Effector memory CD4-positive, alpha-beta T cell (primary cell): ENCODE data around the gene CACNA1G.

Source experiments
- DNase-seq, 3 donors: peaks; one replicate each; pipeline ENCODE4 v3.0.0-alpha.2; 2020
- H3K27ac ChIP-seq: 2 replicates; pipeline ENCODE4 v1.7.0; 2013; ENCODE audit warnings: mild to moderate bottlenecking, low read length, moderate library complexity; ENCODE audit not compliant: insufficient read depth, poor library complexity, severe bottlenecking
- H3K27me3 ChIP-seq: replicated peaks from 2 replicates; pipeline ENCODE4 v1.7.0; 2013; ENCODE audit warnings: mild to moderate bottlenecking, low read length; ENCODE audit not compliant: insufficient read depth, control insufficient read depth, poor library complexity, severe bottlenecking
- H3K36me3 ChIP-seq: 2 replicates; pipeline ENCODE4 v1.7.0; 2013; ENCODE audit warnings: mild to moderate bottlenecking, low read length, moderate library complexity; ENCODE audit not compliant: control insufficient read depth, insufficient read depth
- H3K4me1 ChIP-seq: 2 replicates; pipeline ENCODE4 v1.7.0; 2013; ENCODE audit warnings: low read length, mild to moderate bottlenecking; ENCODE audit not compliant: control insufficient read depth, insufficient read depth, poor library complexity, severe bottlenecking
- H3K4me3 ChIP-seq: 2 replicates; pipeline ENCODE4 v1.7.0; 2013; ENCODE audit warnings: low read length, low read depth, mild to moderate bottlenecking; ENCODE audit not compliant: insufficient read depth, poor library complexity, severe bottlenecking
- H3K9me3 ChIP-seq: 2 replicates; pipeline ENCODE4 v1.7.0; 2013; ENCODE audit warnings: mild to moderate bottlenecking, low read length, moderate library complexity; ENCODE audit not compliant: control insufficient read depth

CACNA1G gene

DNA sequence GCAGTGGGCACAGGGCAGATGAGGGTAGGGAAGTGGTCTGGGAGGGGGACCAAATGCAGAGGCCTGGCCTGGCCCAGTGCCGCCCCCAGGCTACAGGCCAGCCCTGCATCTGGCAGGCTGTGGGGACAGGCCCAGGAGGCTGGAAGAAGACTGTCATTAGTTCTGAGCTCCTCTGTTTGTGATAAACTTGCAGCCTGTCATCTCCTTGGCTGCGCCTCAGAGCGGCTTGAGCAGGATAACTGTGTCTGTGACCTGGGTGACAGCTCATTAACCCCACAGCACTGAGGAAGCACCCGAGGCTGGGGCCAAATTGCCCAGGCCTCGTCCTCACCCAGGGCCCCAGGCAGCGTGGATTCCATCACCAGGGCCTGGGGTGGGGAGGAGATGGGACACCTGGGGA, 98.1 kb downstream of the CACNA1G start:
- no peak for DNase-seq
- H3K27ac ChIP-seq: no peak overlapping the region
- H3K4me3 ChIP-seq: no peak overlapping the region
- H3K27me3 ChIP-seq: no peaks in the 10 kb centered on the region
- no peaks in the 10 kb centered on the region for H3K36me3 ChIP-seq
- H3K9me3 ChIP-seq: no peaks in the 10 kb centered on the region
- H3K4me1 ChIP-seq: no peaks in the 10 kb centered on the region

DNA sequence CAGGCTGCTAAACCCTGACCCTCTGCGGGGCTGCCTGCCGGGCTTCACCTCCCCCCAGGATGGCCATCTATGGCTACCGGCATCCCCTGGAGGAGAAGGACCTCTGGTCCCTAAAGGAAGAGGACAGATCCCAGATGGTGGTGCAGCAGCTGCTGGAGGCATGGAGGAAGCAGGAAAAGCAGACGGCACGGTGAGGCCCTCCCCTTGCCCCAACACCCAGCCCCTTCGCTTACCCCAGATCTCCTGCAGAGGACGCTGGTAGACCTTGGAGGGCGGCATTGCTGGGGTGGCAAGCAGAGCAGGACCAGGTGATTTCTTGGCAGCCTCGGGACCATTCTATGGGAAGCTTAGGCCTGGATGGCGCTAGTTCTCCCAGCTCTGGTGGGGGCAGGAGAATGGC, 98.7 kb downstream of the CACNA1G start:
- no peak for DNase-seq
- Histone ChIP-seq H3K27ac (no peak overlapping the region), H3K36me3 (no peaks in the 10 kb centered on the region), H3K9me3 (no peaks in the 10 kb centered on the region), H3K4me3 (no peak overlapping the region), H3K4me1 (no peaks in the 10 kb centered on the region), H3K27me3 (no peaks in the 10 kb centered on the region)

DNA sequence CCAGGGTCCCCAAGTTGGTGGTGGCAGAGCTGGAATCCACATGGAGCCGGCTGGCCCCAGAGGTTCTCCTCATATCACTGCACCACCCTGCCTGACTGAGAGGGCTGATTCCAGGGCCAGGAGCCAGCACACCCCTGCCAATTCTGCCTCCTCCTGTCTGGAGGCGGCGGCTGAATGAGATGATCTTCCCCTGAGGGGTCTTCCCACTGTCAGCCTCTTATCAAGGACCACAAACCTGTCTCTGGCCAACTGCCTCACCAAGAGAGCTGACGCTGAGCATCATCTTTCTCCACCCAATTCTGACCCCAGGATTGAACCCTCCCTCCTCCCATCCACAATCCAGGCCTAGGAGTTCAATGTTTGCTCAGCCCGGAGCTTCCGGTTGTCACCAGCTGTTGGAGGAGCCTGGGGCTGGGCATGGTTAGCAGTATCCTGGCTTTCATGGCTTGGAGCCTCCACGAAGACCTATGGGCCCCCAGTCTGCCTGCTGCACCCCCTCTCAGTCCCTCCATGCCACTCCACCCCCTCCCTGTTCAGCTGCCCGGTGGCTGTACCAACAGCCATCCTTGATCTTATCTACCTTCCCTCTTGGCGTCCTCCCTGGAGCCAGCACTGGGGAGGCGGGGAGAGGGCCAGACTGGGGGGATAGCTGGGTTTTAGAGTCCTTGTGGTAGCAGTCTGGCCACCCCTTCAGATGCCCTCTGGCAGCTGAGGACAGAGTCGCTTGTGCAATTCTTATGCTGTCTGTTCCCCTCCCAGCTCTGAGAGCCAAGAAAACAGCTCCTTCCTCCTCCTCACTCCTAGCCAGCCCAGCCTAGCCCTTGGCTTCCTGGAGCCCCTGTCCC, 99.7 kb downstream of the CACNA1G start:
- Histone ChIP-seq H3K27ac (no peak overlapping the region), H3K36me3 (no peaks in the 10 kb centered on the region), H3K4me3 (no peak overlapping the region), H3K4me1 (no peaks in the 10 kb centered on the region), H3K27me3 (no peaks in the 10 kb centered on the region), H3K9me3 (no peaks in the 10 kb centered on the region)
- no peak for DNase-seq

DNA sequence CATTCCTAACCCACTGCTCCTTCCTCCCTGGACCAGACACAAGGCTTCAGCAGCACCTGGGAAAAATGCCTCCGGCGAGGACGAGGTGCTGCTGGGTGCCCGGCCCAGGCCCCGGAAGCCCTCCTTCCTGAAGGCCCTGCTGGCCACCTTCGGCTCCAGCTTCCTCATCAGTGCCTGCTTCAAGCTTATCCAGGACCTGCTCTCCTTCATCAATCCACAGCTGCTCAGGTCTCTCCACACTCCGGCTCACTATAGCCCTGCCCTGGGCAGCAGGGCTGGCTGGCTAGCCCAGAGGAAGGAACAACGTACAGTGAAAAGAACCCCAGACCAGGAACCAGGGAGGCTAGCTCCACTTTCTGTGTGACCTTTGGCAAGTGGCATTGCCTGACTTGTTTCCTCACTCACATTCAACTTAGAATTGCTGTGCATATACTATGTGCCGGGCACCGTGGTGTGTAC, 100.4 kb downstream of the CACNA1G start:
- no peaks in the 10 kb centered on the region for H3K9me3 ChIP-seq
- no peaks in the 10 kb centered on the region for H3K27me3 ChIP-seq
- no peak for DNase-seq
- H3K4me1 ChIP-seq: no peaks in the 10 kb centered on the region
- H3K4me3 ChIP-seq: no peak overlapping the region
- H3K27ac ChIP-seq: no peak overlapping the region
- H3K36me3 ChIP-seq: no peaks in the 10 kb centered on the region

DNA sequence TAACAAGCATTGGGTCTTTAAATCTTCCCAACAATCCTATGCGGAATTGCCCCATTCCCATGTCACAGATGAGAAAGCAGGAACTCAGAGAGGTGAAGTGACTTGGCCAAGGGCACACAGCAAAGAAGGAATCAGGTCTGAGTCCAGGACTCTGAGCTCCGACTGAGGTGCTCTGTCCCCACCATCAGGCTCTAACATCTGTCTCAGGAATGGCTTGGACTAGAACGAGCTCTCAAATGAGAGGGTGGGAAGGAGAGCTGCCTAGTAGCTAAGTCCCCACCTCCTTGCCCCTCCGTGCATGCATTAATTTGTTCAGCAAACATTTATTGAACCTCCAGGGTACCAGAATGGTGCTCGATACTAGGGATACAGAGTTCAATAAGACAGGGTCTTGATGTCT, 100.8 kb downstream of the CACNA1G start:
- no peaks in the 10 kb centered on the region for H3K36me3 ChIP-seq
- H3K9me3 ChIP-seq: no peaks in the 10 kb centered on the region
- no peaks in the 10 kb centered on the region for H3K4me1 ChIP-seq
- H3K27me3 ChIP-seq: no peaks in the 10 kb centered on the region
- H3K27ac ChIP-seq: no peak overlapping the region
- H3K4me3 ChIP-seq: no peak overlapping the region
- DNase-seq: no peak

DNA sequence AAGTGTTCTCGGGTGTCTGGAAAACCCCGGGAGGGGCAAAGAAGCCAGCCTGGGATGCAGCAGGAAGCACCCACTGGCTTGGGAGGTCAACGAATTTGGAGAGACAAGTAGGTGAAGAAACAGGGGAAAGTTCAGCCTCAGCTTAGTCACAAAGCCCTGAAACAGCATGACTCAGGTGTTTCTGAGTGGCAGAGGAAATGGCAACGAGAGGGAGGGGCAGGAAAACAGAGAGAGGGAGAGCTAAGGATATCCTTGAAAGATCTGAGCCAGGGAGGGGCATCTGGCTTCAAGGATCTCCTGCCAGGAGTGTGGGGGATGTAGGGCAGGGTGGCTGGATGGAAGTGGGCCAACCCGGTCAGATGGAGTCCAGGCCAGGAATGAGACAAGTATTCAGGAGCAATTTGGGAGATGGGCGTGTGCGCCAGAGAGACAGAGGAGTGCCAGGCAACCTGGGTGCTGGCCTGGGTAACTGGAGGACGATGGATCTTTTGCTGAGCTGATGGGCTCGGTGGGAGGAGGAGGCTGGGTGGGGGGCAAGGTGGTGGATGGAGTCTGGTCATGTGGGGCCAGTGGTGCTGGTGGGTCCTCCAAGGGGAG, 101.4 kb downstream of the CACNA1G start:
- no peaks in the 10 kb centered on the region for H3K36me3 ChIP-seq
- no peaks in the 10 kb centered on the region for H3K27me3 ChIP-seq
- H3K4me3 ChIP-seq: no peak overlapping the region
- no peak overlapping the region for H3K27ac ChIP-seq
- no peak for DNase-seq
- H3K9me3 ChIP-seq: no peaks in the 10 kb centered on the region
- no peaks in the 10 kb centered on the region for H3K4me1 ChIP-seq

DNA sequence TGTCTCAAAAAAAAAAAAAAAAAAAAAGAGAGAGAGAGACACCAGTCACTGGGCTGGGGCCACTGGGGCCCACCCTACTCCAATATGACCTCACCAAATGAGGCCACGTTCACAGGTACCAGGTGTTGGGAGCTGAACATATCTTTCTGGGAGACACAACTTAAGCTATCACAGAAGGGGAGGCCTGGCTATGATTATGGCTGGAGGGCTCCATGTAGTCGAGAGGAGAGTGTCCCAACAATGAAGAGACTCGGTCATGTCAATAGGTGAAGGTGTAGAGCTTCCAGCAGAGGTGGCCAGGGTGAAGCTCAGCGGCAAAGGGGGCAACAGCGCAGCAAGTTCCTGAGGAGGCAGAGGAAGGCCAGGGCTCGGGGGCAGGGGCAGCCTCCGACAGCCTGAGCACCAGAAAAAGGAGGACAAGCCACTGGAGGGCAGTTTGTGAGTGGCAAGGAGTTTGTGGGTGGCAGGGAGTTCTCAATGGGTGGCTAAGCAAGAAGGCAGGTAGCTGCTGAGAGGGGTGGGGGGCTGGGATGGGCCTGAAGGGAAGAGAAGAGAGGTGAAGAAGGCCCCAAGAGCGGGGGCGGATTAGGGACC, 102.2 kb downstream of the CACNA1G start:
- Histone ChIP-seq H3K4me1 (no peaks in the 10 kb centered on the region), H3K4me3 (no peak overlapping the region), H3K9me3 (no peaks in the 10 kb centered on the region), H3K27me3 (no peaks in the 10 kb centered on the region), H3K36me3 (no peaks in the 10 kb centered on the region), H3K27ac (no peak overlapping the region)
- no peak for DNase-seq

DNA sequence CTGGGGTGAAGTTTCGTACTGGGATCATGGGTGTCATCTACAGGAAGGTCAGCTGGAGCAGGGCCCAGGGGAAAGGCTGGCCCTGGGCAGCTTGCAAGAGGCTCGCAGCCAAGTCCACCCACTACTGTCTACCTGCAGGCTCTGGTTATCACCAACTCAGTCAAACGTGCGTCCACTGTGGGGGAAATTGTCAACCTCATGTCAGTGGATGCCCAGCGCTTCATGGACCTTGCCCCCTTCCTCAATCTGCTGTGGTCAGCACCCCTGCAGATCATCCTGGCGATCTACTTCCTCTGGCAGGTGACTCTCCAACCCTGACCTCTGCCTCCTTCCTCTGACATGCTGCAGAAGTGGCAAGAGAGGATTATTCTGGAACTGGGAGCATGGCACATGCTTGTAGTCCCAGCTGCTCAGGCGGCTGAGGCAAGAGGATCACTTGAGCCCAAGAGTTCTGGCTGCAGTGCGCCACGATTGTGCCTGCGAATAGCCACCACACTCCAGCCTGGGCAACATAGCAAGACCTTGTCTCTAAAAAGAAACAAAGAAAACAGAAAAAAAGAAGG, 103.4 kb downstream of the CACNA1G start:
- H3K36me3 ChIP-seq: no peaks in the 10 kb centered on the region
- H3K4me1 ChIP-seq: no peaks in the 10 kb centered on the region
- H3K27ac ChIP-seq: no peak overlapping the region
- H3K9me3 ChIP-seq: no peaks in the 10 kb centered on the region
- no peak for DNase-seq
- no peak overlapping the region for H3K4me3 ChIP-seq
- H3K27me3 ChIP-seq: no peaks in the 10 kb centered on the region

DNA sequence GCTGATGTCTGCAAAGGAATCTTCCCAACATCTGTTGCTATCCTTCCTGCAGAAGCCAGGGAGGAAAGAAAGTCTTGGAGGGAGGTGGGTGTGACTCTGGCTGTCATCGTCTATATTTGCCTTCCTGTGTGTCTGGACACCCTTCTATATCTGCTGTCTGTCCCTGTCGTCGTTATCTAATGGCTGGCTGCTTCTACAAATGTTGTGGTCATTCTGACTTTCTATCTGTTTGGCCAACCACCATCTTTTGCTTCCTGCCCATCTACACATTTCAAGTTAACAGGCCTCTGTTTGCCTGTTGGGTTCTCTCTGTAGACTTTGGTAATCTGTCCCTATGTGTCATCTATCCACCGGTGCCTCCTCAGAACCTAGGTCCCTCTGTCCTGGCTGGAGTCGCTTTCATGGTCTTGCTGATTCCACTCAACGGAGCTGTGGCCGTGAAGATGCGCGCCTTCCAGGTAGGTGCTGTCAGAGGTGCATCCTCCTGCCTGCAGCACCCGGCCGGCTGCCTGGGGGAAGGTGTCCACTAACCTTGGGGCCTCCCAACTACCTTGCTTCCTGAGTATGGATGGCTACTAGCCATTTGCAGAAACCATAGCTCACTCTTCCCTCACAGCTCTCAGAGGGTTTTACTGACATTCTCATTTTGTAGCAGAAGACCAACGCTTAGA, 104.4 kb downstream of the CACNA1G start:
- no peak for DNase-seq
- no peak overlapping the region for H3K27ac ChIP-seq
- no peaks in the 10 kb centered on the region for H3K4me1 ChIP-seq
- H3K27me3 ChIP-seq: no peaks in the 10 kb centered on the region
- no peak overlapping the region for H3K4me3 ChIP-seq
- H3K36me3 ChIP-seq: no peaks in the 10 kb centered on the region
- no peaks in the 10 kb centered on the region for H3K9me3 ChIP-seq
